ENCODE results near the gene SPEG. TPM values are rescaled to one million over a fixed set of nuclear protein-coding genes. Genes with fewer than 3 reads are reported as not detected.

The SPEG gene
- total RNA-seq, 6 experiments from 2014 or later, result 0.24 to 1.5 (median 0.48) TPM

DNA sequence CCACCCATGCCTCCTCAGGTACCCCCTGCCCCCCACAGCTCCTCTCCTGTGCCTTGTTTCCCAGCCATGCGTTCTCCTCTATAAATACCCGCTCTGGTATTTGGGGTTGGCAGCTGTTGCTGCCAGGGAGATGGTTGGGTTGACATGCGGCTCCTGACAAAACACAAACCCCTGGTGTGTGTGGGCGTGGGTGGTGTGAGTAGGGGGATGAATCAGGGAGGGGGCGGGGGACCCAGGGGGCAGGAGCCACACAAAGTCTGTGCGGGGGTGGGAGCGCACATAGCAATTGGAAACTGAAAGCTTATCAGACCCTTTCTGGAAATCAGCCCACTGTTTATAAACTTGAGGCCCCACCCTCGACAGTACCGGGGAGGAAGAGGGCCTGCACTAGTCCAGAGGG lies 17.3 kb upstream of the SPEG start:
- Histone ChIP-seq H3K27me3 (peaks cover 0 to 12% of the 10 kb centered on the region in 2 donors), H3K36me3 (no peaks in the 10 kb centered on the region), H3K27ac (no peak overlapping the region), H3K4me1 (no peaks in the 10 kb centered on the region), H3K9me3 (no peaks in the 10 kb centered on the region), H3K4me3 (no peak overlapping the region)
- ATAC-seq (no peak), DNase-seq (no peak)
- WGBS (ENCODE audit: insufficient coverage, low coverage, low lambda C conversion rate, missing lambda C conversion rate), result no CpG with 5 or more reads among the region's 9 CpGs
- TF ChIP-seq, protein P1, sequence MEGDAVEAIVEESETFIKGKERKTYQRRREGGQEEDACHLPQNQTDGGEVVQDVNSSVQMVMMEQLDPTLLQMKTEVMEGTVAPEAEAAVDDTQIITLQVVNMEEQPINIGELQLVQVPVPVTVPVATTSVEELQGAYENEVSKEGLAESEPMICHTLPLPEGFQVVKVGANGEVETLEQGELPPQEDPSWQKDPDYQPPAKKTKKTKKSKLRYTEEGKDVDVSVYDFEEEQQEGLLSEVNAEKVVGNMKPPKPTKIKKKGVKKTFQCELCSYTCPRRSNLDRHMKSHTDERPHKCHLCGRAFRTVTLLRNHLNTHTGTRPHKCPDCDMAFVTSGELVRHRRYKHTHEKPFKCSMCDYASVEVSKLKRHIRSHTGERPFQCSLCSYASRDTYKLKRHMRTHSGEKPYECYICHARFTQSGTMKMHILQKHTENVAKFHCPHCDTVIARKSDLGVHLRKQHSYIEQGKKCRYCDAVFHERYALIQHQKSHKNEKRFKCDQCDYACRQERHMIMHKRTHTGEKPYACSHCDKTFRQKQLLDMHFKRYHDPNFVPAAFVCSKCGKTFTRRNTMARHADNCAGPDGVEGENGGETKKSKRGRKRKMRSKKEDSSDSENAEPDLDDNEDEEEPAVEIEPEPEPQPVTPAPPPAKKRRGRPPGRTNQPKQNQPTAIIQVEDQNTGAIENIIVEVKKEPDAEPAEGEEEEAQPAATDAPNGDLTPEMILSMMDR (IDR thresholded peaks at IDR 0.05), result no peak
- TF ChIP-seq POLR2A (IDR thresholded peaks at IDR 0.05), result no peak
- intact Hi-C loops (cut with DNase I), result no loop called here

DNA sequence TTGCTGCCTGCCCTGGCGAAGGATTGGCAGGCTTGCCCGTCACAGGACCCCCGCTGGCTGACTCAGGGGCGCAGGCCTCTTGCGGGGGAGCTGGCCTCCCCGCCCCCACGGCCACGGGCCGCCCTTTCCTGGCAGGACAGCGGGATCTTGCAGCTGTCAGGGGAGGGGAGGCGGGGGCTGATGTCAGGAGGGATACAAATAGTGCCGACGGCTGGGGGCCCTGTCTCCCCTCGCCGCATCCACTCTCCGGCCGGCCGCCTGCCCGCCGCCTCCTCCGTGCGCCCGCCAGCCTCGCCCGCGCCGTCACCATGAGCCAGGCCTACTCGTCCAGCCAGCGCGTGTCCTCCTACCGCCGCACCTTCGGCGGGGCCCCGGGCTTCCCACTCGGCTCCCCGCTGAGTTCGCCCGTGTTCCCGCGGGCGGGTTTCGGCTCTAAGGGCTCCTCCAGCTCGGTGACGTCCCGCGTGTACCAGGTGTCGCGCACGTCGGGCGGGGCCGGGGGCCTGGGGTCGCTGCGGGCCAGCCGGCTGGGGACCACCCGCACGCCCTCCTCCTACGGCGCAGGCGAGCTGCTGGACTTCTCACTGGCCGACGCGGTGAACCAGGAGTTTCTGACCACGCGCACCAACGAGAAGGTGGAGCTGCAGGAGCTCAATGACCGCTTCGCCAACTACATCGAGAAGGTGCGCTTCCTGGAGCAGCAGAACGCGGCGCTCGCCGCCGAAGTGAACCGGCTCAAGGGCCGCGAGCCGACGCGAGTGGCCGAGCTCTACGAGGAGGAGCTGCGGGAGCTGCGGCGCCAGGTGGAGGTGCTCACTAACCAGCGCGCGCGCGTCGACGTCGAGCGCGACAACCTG lies 16.3 kb upstream of the SPEG start, which contains the start of gene DES:
Gene DES, plus strand, starts transcription at position 223 of the 857 bp plus-strand sequence. Its CDS starts 86 bp downstream, at position 309.
- DNase-seq, result no peak
- TF ChIP-seq POLR2A (IDR thresholded peaks at IDR 0.05), result no peak
- TF ChIP-seq, protein P1 (IDR thresholded peaks at IDR 0.05), result no peak
- intact Hi-C loops (cut with DNase I), result no loop called here
- Histone ChIP-seq H3K4me3 (no peak within 1 kb of the TSS), H3K27ac (no peak within 1 kb of the TSS), H3K27me3 (peaks cover 0 to 12% of the 10 kb centered on the region in 2 donors), H3K36me3 (no peaks in the 10 kb centered on the region), H3K9me3 (no peaks in the 10 kb centered on the region), H3K4me1 (no peaks in the 10 kb centered on the region)
- 8% methylated on average over 17 of the region's 98 CpGs for WGBS (ENCODE audit: insufficient coverage, low coverage, low lambda C conversion rate, missing lambda C conversion rate)
- no peak for ATAC-seq

DNA sequence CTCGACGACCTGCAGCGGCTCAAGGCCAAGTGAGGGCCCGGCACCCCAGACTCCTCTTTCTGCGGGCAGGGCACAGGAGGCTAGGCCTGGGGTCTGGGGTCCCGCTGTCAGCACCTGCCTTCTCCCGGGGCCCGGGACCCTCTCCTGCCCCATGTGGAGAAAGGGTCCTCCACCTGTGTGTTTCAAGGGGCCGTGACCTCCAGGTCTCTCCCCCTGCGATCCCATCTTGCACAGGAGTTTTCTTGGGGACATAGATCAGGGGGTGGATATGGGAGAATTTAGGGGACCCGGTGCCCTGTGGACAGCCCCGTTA lies 15.7 kb upstream of the SPEG start:
- Histone ChIP-seq H3K27me3 (peaks cover 0 to 12% of the 10 kb centered on the region in 2 donors), H3K27ac (no peak overlapping the region), H3K4me1 (no peaks in the 10 kb centered on the region), H3K9me3 (no peaks in the 10 kb centered on the region), H3K36me3 (no peaks in the 10 kb centered on the region), H3K4me3 (no peak overlapping the region)
- intact Hi-C loops (cut with DNase I), result no loop called here
- 58% methylated on average over 5 of the region's 12 CpGs for WGBS (ENCODE audit: insufficient coverage, low coverage, low lambda C conversion rate, missing lambda C conversion rate)
- DNase-seq, result no peak
- no peak for ATAC-seq
- TF ChIP-seq POLR2A (IDR thresholded peaks at IDR 0.05), result no peak
- TF ChIP-seq, protein P1 (IDR thresholded peaks at IDR 0.05), result no peak

DNA sequence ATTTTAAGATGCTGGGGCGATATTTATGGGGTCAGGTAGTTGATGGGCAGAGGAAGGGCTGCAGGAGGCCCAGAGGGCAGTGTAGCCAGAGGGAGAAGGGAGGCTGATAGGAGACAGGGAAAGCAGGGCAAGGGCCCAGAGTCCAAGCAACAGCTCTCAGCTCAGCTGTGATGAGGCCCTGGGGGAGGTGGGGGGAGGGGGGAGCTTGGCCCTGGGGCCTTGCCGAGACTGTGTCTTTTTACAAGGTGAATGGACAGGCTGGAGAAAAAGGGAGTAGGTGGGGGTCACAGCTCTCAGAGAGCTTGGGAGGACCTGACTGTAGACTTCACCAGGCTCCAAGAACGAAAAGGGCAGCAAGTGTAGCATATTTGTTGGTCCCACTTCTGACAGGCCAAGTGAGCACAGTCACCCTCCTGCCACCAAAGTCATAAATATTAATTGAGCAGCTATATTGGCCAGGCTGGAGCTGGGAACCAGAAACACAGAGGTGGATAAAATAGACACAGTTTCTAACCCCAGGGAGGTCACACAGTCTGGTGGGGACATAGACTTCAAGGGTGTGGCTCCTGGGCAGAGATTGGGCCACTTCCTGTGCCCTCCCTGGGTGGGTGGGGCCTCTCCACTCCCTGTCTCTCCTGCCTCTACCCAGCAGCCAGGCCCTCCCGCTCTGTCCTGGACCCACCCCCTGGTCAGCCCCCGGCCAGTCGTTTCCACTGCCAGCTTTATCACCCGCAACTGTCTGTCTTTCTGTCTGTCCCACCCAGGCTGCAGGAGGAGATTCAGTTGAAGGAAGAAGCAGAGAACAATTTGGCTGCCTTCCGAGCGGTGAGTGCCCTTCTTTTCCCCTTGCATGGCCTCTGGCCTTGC lies 15.1 kb upstream of the SPEG start:
- intact Hi-C loops (cut with DNase I), result no loop called here

More for the DNA sequence above, 15.1 kb upstream of the SPEG start:
- H3K27ac ChIP-seq, result no peak overlapping the region
- no peaks in the 10 kb centered on the region for H3K36me3 ChIP-seq
- ATAC-seq (no peak), DNase-seq (no peak)
- WGBS (ENCODE audit: insufficient coverage, low coverage, low lambda C conversion rate, missing lambda C conversion rate), result 80% methylated on average over 8 of the region's 9 CpGs
- H3K27me3 ChIP-seq, result peaks cover 0 to 12% of the 10 kb centered on the region in 2 donors
- TF ChIP-seq, protein P1 (IDR thresholded peaks at IDR 0.05), result no peak
- no peak for TF ChIP-seq POLR2A (IDR thresholded peaks at IDR 0.05)
- H3K4me3 ChIP-seq, result no peak overlapping the region
- H3K4me1 ChIP-seq, result no peaks in the 10 kb centered on the region
- H3K9me3 ChIP-seq, result no peaks in the 10 kb centered on the region

Data from right lobe of liver (tissue), 6 donors.